ENCODE measurements around the gene SCP2.

DNA sequence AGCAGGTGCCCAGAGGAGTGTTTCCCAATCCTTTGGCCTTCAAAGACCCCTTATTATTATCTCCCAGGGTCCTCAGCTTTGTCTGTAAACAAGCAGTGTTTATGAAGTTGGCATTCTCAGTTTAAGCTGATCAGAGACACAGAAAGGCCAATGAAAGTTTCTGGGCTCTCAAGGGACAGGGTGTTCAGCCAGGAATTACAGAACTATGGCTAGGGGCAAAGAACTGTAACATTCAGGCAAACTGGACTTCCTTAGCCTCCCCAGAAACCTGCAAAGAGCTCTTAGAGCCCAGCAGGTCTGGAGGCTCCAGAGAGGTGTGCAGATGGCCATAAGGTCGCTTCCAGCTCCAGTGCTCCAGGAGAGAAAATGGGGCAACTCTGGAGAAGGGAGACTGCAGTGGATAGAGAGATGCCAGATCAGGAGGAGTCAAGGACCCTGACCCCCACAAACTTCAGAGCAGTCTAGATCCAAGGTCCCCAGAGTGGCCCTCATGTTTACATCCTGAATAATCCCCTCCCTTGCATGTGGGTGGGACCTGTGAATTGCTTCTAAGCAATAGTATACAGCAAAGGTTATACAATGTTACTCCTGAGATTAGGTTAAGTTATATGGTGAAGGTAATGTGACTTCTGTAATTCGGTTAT, 11.7 kb upstream of the SCP2 start:
- TF ChIP-seq, protein P1, sequence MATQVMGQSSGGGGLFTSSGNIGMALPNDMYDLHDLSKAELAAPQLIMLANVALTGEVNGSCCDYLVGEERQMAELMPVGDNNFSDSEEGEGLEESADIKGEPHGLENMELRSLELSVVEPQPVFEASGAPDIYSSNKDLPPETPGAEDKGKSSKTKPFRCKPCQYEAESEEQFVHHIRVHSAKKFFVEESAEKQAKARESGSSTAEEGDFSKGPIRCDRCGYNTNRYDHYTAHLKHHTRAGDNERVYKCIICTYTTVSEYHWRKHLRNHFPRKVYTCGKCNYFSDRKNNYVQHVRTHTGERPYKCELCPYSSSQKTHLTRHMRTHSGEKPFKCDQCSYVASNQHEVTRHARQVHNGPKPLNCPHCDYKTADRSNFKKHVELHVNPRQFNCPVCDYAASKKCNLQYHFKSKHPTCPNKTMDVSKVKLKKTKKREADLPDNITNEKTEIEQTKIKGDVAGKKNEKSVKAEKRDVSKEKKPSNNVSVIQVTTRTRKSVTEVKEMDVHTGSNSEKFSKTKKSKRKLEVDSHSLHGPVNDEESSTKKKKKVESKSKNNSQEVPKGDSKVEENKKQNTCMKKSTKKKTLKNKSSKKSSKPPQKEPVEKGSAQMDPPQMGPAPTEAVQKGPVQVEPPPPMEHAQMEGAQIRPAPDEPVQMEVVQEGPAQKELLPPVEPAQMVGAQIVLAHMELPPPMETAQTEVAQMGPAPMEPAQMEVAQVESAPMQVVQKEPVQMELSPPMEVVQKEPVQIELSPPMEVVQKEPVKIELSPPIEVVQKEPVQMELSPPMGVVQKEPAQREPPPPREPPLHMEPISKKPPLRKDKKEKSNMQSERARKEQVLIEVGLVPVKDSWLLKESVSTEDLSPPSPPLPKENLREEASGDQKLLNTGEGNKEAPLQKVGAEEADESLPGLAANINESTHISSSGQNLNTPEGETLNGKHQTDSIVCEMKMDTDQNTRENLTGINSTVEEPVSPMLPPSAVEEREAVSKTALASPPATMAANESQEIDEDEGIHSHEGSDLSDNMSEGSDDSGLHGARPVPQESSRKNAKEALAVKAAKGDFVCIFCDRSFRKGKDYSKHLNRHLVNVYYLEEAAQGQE (IDR thresholded peaks at IDR 0.05; ENCODE audit: insufficient read depth in 1 of 2, low read depth in 2 of 2, low read length in 2 of 2) = no peak
- TF ChIP-seq POLR2AphosphoS5 (IDR thresholded peaks at IDR 0.05; ENCODE audit: low read depth, low read length) = no peak
- TF ChIP-seq TAF1 (IDR thresholded peaks at IDR 0.05; ENCODE audit: borderline replicate concordance, insufficient read depth, low read length) = no peak
- TF ChIP-seq SIN3A (IDR thresholded peaks at IDR 0.05; ENCODE audit: borderline replicate concordance, insufficient read depth, low read length) = no peak
